ENCODE data around the gene TAF10.

GRCh38 chr11:6608726-6609501 is 3.1 kb downstream of the TAF10 start:
- TF ChIP-seq CTCF (IDR thresholded peaks at IDR 0.05; ENCODE audit: insufficient read depth, low read depth, low read length) (no peak), EZH2 (IDR thresholded peaks at IDR 0.05; ENCODE audit: insufficient read depth, low read length) (no peak)
